GM19463 (cell line): ENCODE data around the gene FBXW10.
"Not testable (repeated sequence)": the region's sequence is repeated elsewhere in the genome, so short reads cannot be mapped to it uniquely, and the experiment has no call there.

Experiments used
- ATAC-seq: cut with Tn5 transposase; IDR thresholded peaks from one replicate; pipeline ENCODE4 v1.9.1; 2021; ENCODE audit warnings: mild to moderate bottlenecking, moderate library complexity; ENCODE audit not compliant: unreplicated experiment

The FBXW10 gene, protein sequence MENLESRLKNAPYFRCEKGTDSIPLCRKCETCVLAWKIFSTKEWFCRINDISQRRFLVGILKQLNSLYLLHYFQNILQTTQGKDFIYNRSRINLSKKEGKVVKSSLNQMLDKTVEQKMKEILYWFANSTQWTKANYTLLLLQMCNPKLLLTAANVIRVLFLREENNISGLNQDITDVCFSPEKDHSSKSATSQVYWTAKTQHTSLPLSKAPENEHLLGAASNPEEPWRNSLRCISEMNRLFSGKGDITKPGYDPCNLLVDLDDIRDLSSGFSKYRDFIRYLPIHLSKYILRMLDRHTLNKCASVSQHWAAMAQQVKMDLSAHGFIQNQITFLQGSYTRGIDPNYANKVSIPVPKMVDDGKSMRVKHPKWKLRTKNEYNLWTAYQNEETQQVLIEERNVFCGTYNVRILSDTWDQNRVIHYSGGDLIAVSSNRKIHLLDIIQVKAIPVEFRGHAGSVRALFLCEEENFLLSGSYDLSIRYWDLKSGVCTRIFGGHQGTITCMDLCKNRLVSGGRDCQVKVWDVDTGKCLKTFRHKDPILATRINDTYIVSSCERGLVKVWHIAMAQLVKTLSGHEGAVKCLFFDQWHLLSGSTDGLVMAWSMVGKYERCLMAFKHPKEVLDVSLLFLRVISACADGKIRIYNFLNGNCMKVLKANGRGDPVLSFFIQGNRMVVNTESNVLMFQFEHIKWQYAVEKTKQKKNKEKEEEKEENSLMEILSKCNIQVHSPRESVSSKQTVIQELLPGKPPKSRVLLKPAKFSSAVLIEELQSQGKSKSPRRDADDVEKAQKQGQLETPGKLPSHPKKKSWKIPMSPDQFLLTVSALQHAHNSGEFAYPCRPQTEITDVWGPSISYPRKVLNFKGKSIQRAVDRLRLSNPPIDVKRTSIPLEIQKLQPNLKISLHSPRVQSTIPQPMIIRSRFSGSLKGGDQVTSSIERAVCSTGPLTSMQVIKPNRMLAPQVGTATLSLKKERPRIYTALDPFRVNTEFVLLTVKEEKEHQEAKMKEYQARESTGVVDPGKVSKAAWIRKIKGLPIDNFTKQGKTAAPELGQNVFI

DNA sequence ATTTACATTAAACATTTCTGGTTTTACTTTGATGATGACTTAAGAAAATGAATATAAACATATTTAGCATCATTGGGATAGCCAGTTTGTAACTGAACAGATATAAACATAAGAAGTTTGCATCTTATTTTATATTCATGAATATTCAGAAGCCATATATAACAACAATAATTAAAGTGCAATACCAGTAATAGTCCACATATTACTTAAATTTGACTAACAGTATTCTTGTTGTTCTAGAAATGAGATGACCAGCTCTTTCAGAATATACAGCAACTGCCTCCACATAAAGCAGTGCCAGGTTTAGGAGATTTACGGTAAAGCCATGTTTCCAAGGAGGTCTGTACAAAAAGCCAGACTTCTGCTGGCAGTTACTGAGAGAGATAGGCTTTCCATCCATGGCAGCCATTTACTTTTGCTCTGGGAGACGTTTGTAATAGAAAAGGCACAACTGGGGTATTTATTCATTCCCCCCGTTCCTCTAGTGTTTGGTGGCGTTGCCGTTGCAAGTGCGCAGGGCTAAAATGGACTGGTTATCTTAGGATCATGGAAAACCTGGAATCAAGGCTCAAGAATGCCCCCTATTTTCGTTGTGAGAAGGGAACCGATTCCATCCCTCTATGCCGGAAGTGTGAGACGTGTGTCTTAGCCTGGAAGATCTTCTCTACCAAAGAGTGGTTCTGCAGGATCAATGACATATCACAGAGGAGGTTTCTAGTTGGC is at the start of gene FBXW10:
TSS of gene FBXW10 (plus strand) at position 356 of the 723 bp plus-strand sequence. CDS start at position 547, 191 bp downstream.
- ATAC-seq, result not testable (repeated sequence)

DNA sequence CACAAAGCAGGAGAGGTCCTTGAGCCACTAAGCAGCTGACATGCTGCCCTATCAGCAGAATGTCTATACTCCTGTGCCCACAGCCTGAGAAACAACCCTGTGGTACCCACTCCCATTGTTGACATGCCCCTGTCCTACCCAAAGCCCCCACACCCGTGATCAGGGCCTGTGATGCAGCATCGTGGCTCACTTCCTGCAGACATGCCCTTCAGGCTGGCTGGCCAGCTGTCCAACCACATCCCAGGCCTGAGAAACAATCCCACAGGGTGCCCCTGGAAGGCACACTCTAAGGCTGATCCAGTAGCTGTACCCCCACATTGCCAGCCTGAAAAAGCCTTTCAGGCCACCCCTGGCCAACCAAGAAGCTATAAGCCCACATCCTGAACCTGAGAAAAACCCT is 48.7 kb upstream of the FBXW10 start:
- ATAC-seq, result not testable (repeated sequence)

DNA sequence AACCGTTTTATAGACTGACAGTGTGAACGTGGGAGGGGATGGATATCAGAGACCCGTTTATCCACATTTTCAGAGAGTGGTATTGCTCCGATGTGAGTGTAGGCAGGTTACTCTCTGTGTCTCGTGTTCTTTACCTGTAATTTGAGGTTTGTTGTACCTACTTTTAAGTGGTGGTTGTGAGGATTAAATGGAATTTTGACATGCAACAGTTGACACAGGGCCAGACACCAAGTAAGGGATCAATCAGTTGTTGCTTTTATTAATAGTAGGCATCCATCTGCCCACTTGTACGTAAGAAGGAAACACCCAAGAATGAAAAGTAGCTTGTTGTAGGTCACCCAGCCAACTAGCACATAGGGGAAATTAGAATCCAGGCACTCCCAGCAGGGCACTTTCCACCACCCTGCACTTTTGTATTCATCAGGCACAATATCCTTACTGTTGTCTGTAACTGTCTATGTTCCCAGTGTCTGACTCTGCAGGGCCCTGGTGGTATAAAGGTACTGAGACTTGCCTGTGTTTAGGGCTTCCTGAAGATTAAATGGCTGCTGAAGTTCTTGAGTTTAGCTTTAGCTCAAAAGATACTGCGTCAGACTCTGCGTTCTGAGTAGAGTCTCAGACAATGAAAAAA is 45.3 kb upstream of the FBXW10 start:
- not testable (repeated sequence) for ATAC-seq

DNA sequence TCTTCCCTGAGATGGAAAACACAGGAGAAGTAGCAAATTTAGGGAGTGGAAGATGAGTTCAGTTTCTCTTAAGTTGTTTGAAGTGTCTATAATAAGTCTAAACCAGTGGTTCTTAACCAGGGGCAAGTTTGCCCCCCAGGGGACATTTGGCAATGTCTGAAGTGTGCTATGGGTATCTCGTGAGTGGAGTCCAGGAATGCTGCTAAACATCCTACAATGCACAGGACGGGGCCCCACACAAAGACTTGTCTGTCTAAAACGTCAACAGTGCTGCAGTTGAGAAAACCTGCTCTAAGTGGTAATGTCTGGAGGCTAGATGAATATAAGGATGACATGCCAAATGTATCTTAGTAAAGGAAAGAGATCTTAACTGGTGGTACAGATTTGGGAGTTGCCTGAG is 37.9 kb upstream of the FBXW10 start:
- not testable (repeated sequence) for ATAC-seq

DNA sequence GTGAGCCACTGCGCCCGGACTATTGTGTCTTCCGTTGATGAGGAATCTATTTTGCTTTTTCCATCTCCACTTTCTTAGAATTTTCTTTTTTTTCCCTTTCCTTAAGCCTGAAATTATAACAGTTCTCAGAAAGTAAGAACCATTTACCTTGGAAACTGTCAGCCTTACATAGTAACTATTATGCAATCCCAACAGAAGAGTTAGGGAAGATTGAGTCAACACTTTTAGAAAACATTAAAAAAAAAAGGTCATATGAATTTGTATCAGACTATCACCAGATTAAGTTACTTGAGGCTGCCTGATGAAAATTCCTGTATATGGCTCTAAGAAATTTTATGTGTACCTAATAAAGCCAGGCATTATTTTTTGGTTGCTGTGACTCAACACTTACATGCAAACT is 35.6 kb upstream of the FBXW10 start:
- ATAC-seq, result not testable (repeated sequence)

DNA sequence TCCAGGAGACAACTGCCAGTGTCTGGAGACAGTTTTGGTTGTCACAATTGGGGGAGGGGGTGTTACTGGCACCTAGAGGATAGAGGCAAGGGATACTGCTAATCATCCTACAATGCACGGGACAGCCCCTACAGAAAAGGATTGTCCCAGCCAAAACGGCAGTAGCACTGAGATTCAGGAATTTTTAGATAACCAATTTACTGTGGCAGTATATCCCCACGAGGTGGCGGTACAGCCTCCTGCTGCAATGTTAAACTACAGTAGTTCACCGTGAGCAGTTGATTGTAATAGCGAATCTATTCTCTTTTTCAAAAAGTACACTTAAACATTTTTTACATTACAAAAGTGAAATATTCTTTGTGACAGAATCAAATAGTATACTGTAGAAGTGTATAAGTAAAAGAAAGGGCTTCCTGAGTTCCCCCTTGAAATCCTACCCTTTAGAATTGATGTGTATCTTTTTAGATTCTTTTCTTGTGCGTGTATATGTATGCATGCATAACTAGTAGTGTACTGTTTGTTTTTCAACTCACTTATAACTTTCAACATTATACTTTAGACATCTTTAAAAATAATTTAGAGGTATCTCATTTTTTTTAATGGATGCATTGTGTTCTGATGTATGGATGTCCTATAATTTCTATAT is 31.4 kb upstream of the FBXW10 start:
- not testable (repeated sequence) for ATAC-seq

DNA sequence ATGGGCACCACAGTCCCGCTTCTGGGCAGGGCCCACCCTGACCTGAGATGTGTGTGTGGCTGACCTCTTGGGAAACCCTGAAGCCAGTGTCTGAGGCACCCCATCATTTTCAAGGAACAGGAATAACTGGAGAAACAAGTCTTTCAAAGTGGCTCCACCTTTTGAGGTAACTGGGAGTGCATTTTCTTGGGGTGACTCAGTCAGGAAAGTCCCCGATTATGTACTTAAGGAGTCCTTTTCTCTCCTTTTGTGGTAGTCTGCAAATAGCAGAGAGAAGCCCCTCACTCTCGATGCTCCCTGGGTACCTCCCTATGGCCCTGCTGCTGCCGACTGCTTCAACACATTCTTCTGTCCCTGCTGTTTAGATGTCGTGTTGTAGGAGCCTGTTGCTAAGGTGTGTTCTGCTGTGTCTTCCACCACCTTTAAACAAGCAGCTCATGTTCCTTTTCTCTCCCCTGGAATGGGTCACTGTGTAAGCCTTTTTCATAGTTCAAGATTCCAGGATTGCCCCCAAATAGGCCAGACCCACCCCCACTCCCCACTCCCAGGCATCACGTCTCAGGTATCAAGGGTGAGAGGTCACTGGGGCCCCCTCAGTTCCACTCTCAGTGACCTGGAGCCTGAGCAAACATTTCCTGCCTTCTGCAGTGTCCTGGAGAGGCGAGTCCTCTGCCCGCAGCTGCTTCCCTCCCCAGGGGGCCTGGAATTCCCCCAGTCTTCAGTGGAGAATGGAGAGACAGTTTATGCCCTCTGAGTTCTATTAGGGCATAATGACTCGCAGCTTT is 25.0 kb upstream of the FBXW10 start:
- ATAC-seq, result not testable (repeated sequence)

DNA sequence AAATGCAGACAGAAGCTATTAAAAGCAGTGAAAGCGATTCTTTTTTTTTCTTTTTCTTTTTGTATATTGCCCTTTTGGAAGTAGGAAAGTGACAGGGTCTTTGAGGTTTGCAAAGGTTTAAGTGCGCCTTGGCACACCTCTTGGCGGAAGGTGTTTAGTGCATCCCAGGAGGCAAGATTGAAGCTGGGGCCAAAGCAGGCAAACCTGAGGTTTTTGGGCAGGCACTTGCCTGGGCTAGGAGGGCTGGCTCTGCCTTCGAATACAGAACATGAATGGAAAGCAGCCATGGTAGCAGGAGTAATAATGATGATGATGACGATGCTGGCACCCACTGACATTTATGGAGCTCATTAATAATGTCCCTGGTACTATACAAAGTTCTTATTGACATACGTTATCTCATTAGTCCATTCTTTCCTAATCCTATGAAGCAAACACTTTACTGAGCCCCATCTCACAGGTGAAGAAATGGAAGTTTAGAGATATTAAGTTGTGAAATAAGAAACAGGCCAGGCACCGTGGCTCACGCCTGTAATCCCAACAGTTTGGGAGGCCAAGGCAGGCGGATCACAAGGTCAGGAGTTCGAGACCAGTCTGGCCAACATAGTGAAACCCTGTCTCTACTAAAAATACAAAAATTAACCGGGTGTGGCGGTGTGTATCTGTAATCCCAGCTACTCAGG is 24.3 kb upstream of the FBXW10 start:
- not testable (repeated sequence) for ATAC-seq

DNA sequence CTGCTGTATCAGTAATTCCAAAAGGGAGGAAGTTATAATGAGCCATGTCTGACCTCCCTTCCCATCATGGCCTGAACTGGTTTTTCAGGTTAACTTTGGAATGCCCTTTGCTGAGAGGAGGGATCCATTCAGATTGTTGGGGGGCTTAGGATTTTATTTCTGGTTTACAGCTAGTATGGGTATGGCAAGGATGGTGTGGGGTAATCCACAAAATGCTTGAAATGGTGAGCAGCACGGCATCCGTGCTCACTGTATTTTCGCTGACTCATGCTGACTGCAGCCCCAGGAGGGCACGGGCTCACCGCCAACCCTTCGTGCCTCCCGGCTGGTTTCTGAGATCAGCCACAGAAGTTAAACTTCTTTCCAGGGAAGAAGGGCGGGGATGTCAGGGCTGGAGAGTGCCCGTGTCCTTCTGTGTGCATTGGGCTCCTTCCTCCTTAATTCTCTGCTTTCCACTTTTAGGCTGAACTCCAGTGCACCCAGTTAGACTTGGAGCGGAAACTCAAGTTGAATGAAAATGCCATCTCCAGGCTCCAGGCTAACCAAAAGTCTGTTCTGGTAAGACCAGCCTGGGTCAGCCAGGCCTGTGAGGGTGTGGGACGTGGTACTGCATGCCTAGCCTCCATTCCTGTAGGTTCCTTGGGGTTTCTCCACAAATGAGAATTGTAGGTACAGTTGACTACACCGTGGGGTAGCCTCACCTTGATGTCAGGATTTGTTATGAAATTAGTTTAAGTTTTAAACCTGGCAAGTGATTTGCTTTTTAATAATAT is 21.9 kb upstream of the FBXW10 start:
- not testable (repeated sequence) for ATAC-seq

DNA sequence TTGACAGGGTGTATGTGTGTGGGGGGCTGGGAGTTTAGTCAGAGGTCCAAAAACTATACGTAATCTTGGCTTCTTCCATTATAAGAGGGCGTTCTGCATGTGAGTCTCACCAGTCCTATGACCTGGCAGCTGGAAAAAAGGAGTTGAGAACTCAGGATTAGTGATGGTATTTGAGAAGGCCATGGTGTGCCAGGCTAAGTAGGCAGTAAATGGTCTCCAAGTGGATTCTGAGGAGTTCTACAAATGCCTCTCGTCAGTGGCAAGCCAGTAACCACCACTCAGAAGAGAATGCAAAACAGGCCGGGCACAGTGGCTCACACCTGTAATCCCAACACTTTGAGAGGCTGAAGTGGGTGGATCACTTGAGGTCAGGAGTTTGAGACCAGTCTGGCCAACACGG is 21.2 kb upstream of the FBXW10 start:
- ATAC-seq, result not testable (repeated sequence)

DNA sequence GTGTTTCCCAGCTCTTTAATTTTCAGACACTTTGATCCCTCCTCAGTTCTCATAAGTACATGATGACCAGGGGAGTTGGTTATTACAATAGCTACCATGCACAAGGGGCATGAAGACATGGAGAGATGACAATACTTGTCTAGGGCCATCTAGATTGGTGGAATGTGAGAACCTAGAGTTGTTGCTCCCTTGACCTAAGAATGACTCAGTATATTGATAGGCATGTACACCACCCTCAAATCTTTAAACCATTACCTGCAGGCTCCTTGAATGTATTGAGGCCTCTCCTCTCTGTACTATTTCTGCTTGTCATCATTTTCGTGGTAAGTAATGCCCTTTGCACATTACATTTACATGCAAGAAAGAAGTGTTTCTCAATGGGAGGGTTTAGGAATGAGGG is 20.3 kb upstream of the FBXW10 start:
- not testable (repeated sequence) for ATAC-seq

DNA sequence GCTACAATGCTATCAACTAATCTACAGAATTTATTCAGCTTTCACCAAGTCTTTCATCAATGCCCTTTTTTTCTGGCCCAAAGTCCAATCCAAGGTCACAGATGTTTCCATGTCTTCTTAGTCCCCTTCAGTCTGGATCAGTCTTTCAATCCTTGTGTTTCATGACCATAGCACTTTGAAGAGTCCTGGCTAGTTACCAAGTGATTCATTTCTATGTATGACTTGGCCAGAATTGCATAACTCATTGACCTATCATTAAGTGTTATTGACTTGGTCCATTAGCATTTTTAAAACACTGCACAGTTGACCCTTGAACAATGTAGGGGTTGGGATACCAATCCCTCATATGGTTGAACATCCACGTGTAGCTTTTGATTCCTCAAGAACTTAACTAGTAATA is 11.4 kb upstream of the FBXW10 start:
- not testable (repeated sequence) for ATAC-seq

DNA sequence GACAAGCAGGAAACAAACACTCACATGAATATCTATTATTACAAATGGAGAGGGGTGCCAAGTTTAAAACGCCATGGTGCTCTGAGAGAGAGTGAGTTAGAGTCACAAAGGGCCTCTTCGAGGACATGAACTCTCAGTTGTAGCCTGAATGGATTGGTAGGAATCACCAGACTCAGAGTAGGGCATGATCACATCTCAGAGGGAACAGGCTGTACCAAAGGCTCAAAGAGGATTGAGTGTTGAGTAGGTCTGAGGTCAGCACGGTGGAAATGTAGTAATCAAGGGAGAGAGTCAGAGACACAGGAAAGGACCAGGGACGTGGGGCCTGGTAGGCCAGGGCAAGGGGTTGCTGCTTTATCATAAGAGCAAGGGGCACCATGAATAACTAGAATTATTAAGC is 10.5 kb upstream of the FBXW10 start:
- ATAC-seq, result not testable (repeated sequence)

DNA sequence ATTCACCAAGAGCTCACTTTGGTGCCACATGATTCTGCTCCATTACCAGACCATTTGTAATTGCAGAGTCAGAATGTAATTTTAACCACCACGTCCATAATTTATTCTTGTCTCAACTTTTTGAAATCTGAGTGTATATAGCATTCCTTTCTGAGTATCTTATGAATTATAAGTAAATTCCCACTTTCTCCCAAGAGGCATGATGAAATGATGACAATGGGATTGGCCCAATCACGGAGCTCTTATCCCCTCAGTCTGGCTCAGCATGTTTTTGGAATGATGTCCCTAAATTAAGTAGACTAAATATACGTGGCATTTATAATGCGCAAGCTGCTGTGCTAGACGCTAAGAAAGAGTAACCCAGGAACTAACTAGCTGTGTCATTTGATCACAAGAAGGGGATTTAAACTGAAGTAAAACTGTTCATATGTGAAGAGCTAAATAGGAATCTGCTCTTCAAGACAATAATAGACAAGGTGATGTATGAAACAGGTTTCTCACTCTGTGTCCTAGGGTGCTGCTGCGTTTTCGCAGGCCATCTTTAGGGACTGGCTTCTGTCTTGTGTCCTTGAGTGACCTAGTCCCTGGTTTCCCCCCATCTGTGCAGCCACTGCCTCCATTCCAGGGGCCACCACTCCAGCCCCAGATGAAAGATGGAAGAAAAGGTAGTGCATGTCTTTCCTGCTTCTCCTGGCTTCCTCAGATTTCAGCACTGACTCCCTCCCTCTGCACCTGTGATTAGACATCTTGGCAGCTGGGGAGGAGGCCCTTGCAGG is 4.0 kb upstream of the FBXW10 start:
- ATAC-seq, result not testable (repeated sequence)

DNA sequence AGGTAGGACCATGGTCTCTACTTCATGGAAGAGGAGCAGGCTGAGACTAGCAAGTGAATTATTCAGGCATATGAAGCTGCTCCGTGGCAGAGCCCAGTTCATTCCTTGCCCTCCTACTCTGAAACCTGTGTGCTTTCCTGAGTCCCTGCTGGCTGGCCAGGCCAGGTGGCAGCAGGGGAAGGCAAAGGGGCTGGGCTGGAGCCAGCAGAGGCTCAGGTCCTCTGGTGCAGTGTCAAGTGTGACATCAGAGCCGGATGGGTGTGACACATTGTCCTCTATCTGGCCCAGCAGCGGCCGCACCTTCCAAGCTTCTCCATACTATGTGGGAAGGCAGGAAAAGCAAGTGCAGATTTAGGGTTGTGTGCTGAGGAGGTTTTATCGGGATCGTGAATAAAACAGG is 2.6 kb upstream of the FBXW10 start:
- ATAC-seq, result not testable (repeated sequence)

DNA sequence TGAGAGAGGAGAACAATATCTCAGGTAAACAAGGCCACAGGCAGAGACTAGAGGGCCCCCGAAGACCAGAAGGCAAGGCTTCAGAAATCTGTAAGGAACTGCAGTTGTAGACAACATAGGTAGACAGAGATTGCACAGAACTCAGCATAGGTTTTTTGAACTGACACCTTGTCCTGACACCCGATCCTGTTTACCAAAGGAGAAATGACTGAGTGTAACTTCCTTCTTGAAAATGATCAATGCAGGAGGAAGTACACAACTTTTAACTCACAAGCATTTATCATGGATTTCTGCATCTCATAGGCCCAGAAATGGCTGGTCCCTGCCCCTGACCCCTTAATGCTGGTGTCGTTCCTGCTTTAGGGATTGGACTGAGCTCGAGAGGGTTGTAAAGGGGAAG is 872 bp downstream of the FBXW10 start:
- ATAC-seq, result not testable (repeated sequence)

DNA sequence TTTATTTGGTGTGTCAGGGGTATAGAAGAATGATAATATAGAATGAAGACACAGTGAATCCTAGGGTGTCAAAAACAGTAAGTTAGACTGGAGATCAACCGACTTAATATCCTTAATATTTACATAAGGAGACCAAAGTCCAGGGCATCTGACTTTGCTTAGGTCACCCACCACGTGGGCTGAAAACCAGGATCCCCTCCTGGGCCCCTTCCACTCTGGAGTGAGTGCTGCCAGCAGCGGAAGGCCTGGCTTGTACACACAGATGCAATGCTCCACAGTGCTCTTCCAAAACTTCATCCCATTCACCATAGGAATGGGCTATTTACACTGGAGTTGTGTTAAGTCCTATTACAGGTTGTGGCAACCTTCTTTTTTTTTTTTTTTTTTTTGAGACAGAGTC is 2.7 kb downstream of the FBXW10 start:
- ATAC-seq, result not testable (repeated sequence)
